ENCODE measurements around the gene ZXDC.

- TF ChIP-seq CTCF (optimal IDR thresholded peaks at IDR 0.05 in 1 of 3, IDR thresholded peaks at IDR 0.05 in 1 of 3, conservative IDR thresholded peaks at IDR 0.05 in 1 of 3; ENCODE audit: extremely low read depth in 1 of 3, insufficient read depth in 2 of 3, low read length in 3 of 3) = no peak
- no peak for TF ChIP-seq EZH2 (IDR thresholded peaks at IDR 0.05; ENCODE audit: low read length)
Observed at GRCh38 chr3:126412841-126413692, 62.6 kb downstream of the ZXDC start.

Measured in keratinocyte (primary cell).